ENCODE data around the gene CDK3.

The CDK3 gene

GRCh38 chr17:76014100-76014924 is 13.7 kb downstream of the CDK3 start:
- DNase-seq (ENCODE audit: low spot score), result peak; percentile 40

- DNase-seq (ENCODE audit: low spot score), result no peak
Observed at GRCh38 chr17:76014925-76015261, 14.2 kb downstream of the CDK3 start.

- no peak for DNase-seq (ENCODE audit: low spot score)
Observed at GRCh38 chr17:76017481-76018339, 17.1 kb downstream of the CDK3 start.

- no peak for DNase-seq (ENCODE audit: low spot score)
Observed at GRCh38 chr17:76018340-76018680, 17.7 kb downstream of the CDK3 start.

GRCh38 chr17:76018801-76019200 is 18.1 kb downstream of the CDK3 start:
- no peak for DNase-seq (ENCODE audit: low spot score)

GRCh38 chr17:76019833-76020467 is 19.3 kb downstream of the CDK3 start:
- no peak for DNase-seq (ENCODE audit: low spot score)

- no peak for DNase-seq (ENCODE audit: low spot score)
Observed at GRCh38 chr17:76022285-76022684, 21.6 kb downstream of the CDK3 start.

- DNase-seq (ENCODE audit: low spot score), result no peak
Observed at GRCh38 chr17:76022973-76023899, 22.6 kb downstream of the CDK3 start.

GRCh38 chr17:76023900-76024237 is 23.2 kb downstream of the CDK3 start:
- DNase-seq (ENCODE audit: low spot score), result no peak

- DNase-seq (ENCODE audit: low spot score), result no peak
Observed at GRCh38 chr17:76024353-76024752, 23.7 kb downstream of the CDK3 start.

- DNase-seq (ENCODE audit: low spot score), result no peak
Observed at GRCh38 chr17:76025294-76025693, 24.6 kb downstream of the CDK3 start.

GRCh38 chr17:76026714-76027158 is 26.1 kb downstream of the CDK3 start:
- DNase-seq (ENCODE audit: low spot score), result no peak

- no peak for DNase-seq (ENCODE audit: low spot score)
Observed at GRCh38 chr17:76027159-76027839, 26.6 kb downstream of the CDK3 start, which contains the start of gene EVPL. Gene EVPL, minus strand, starts transcription at chr17:76027306. Its CDS starts 108 bp downstream, at chr17:76027198.

- no peak for DNase-seq (ENCODE audit: low spot score)
Observed at GRCh38 chr17:76032073-76032779, 31.6 kb downstream of the CDK3 start.

- DNase-seq (ENCODE audit: low spot score), result no peak
Observed at GRCh38 chr17:76032780-76033108, 32.1 kb downstream of the CDK3 start.

- DNase-seq (ENCODE audit: low spot score), result no peak
Observed at GRCh38 chr17:76033139-76033538, 32.5 kb downstream of the CDK3 start.

GRCh38 chr17:76034428-76035350 is 34.0 kb downstream of the CDK3 start:
- DNase-seq (ENCODE audit: low spot score), result no peak

GRCh38 chr17:76036497-76037261 is 36.0 kb downstream of the CDK3 start:
- no peak for DNase-seq (ENCODE audit: low spot score)

- no peak for DNase-seq (ENCODE audit: low spot score)
Observed at GRCh38 chr17:76038050-76038449, 37.4 kb downstream of the CDK3 start.

Data from globus pallidus (tissue), 1 donor.